ENCODE data around the gene C17orf78. TPM values are rescaled to one million over a fixed set of nuclear protein-coding genes. Genes with fewer than 3 reads are reported as not detected.
"Not testable (repeated sequence)": the region's sequence is repeated elsewhere in the genome, so short reads cannot be mapped to it uniquely, and the experiment has no call there.

Gene C17orf78
- total RNA-seq, 1 donor from 2014 or later: not detected

GRCh38 chr17:37406635-37407461 is 31.1 kb downstream of the C17orf78 start, which contains the start of the genes ACACA and TADA2A:
Gene ACACA (minus strand): TSS chr17:37406836. CDS start chr17:37406299, 537 bp downstream.
Gene TADA2A (plus strand): TSS chr17:37406886. CDS start chr17:37411366, 4,480 bp downstream.
- DNase-seq (ENCODE audit: low spot score): peak; percentile 79

DNA sequence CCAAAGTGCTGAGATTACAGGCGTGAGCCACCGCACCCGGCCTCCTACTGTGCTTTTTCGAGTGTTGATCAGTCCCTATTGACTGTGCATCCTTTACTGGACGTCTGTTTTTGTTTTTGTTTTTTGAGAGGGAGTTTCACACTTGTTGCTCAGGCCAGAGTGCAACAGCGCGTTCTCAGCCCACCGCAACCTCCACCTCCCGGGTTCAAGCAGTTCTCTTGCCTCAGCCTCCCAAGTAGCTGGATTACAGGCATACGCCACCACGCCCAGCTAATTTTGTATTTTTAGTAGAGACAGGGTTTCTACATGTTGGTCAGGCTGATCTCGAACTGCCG is 32.3 kb downstream of the C17orf78 start:
- not testable (repeated sequence) for H3K36me3 Mint-ChIP-seq (ENCODE audit: low read depth, unreplicated experiment); H3K27me3 Mint-ChIP-seq (ENCODE audit: unreplicated experiment); H3K27ac Mint-ChIP-seq (ENCODE audit: unreplicated experiment); DNase-seq (ENCODE audit: low spot score); H3K9me3 Mint-ChIP-seq (ENCODE audit: unreplicated experiment); H3K4me1 Mint-ChIP-seq (ENCODE audit: unreplicated experiment)
- peak overlapping the region; percentile 67 for H3K4me3 Mint-ChIP-seq (ENCODE audit: unreplicated experiment)

More at GRCh38 chr17:37406635-37407461, 31.1 kb downstream of the C17orf78 start, which contains the start of the genes ACACA and TADA2A:
- Mint-ChIP-seq H3K9me3 (ENCODE audit: unreplicated experiment) (no peaks in the 10 kb centered on the region), H3K4me3 (ENCODE audit: unreplicated experiment) (peak within 1 kb of the TSS; percentile 96), H3K4me1 (ENCODE audit: unreplicated experiment) (peaks cover 7% of the 10 kb centered on the region), H3K36me3 (ENCODE audit: low read depth, unreplicated experiment) (peaks cover 6% of the 10 kb centered on the region), H3K27ac (ENCODE audit: unreplicated experiment) (peak within 1 kb of the TSS; percentile 94), H3K27me3 (ENCODE audit: unreplicated experiment) (no peaks in the 10 kb centered on the region)
- TF ChIP-seq, protein P1, sequence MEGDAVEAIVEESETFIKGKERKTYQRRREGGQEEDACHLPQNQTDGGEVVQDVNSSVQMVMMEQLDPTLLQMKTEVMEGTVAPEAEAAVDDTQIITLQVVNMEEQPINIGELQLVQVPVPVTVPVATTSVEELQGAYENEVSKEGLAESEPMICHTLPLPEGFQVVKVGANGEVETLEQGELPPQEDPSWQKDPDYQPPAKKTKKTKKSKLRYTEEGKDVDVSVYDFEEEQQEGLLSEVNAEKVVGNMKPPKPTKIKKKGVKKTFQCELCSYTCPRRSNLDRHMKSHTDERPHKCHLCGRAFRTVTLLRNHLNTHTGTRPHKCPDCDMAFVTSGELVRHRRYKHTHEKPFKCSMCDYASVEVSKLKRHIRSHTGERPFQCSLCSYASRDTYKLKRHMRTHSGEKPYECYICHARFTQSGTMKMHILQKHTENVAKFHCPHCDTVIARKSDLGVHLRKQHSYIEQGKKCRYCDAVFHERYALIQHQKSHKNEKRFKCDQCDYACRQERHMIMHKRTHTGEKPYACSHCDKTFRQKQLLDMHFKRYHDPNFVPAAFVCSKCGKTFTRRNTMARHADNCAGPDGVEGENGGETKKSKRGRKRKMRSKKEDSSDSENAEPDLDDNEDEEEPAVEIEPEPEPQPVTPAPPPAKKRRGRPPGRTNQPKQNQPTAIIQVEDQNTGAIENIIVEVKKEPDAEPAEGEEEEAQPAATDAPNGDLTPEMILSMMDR (IDR thresholded peaks at IDR 0.05; ENCODE audit: unreplicated experiment): no peak

GRCh38 chr17:37410357-37410756 is 34.6 kb downstream of the C17orf78 start:
- peaks cover 18% of the 10 kb centered on the region for H3K36me3 Mint-ChIP-seq (ENCODE audit: low read depth, unreplicated experiment)

GRCh38 chr17:37413875-37414519 is 38.2 kb downstream of the C17orf78 start:
- Mint-ChIP-seq H3K27ac (ENCODE audit: unreplicated experiment) (no peak overlapping the region), H3K9me3 (ENCODE audit: unreplicated experiment) (no peaks in the 10 kb centered on the region), H3K27me3 (ENCODE audit: unreplicated experiment) (no peaks in the 10 kb centered on the region), H3K4me1 (ENCODE audit: unreplicated experiment) (no peaks in the 10 kb centered on the region), H3K4me3 (ENCODE audit: unreplicated experiment) (peak overlapping the region; percentile 32), H3K36me3 (ENCODE audit: low read depth, unreplicated experiment) (peaks cover 18% of the 10 kb centered on the region)
- no peak for DNase-seq (ENCODE audit: low spot score)
- TF ChIP-seq, protein P1 (IDR thresholded peaks at IDR 0.05; ENCODE audit: unreplicated experiment): no peak

More at GRCh38 chr17:37410357-37410756, 34.6 kb downstream of the C17orf78 start:
- Mint-ChIP-seq H3K4me1 (ENCODE audit: unreplicated experiment) (peaks cover 7% of the 10 kb centered on the region), H3K9me3 (ENCODE audit: unreplicated experiment) (no peaks in the 10 kb centered on the region), H3K4me3 (ENCODE audit: unreplicated experiment) (no peak overlapping the region), H3K27me3 (ENCODE audit: unreplicated experiment) (no peaks in the 10 kb centered on the region), H3K27ac (ENCODE audit: unreplicated experiment) (no peak overlapping the region)
- TF ChIP-seq, protein P1 (IDR thresholded peaks at IDR 0.05; ENCODE audit: unreplicated experiment): no peak
- DNase-seq (ENCODE audit: low spot score): no peak

DNA sequence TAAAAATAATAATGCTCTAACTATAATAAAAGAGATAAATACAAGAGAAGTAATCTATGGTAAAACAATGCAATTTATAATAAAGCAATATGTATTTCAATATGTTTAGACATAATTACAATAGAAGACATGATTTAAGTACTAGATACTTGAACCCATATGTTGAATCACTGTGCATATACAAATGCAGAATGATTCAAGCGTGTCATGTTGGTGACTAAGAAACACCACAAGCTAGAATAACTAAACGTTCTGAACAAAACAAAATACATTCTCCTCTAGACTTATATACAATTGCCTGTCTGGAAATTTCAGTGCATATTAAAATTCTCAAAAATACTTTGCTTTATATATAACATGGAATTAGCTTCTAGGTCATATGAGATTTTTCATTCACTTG is 42.1 kb downstream of the C17orf78 start:
- Mint-ChIP-seq H3K4me3 (ENCODE audit: unreplicated experiment) (no peak overlapping the region), H3K27ac (ENCODE audit: unreplicated experiment) (no peak overlapping the region), H3K36me3 (ENCODE audit: low read depth, unreplicated experiment) (peaks cover 19% of the 10 kb centered on the region), H3K27me3 (ENCODE audit: unreplicated experiment) (no peaks in the 10 kb centered on the region), H3K9me3 (ENCODE audit: unreplicated experiment) (no peaks in the 10 kb centered on the region), H3K4me1 (ENCODE audit: unreplicated experiment) (no peaks in the 10 kb centered on the region)
- TF ChIP-seq, protein P1 (IDR thresholded peaks at IDR 0.05; ENCODE audit: unreplicated experiment): no peak
- DNase-seq (ENCODE audit: low spot score): no peak
